ENCODE results near the gene AOC2. TPM values are rescaled to one million over a fixed set of nuclear protein-coding genes. Genes with fewer than 3 reads are reported as not detected.

AOC2 gene
- polyA plus RNA-seq, 1 of the 3 experiments (the other 2 are of a cell fraction), result 0.33 TPM

DNA sequence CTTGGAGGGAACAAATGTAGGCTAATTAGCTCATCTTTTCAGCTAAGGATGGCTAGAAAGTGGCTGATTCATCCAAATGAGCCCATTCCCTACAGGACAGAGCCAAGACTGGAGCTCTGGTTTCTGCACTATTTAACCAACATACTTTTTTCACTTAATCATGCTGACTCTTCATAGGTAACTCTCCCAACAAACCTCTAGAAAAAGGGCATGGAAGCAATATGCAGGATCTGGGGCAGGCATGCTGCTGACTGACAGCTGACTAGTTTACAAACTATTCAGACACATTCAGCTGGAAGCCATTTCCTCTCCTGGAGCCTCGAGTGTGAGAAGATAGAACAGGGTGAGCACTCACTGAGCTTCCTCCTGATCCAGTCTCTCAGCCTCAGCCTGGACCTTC, 26.5 kb upstream of the AOC2 start:
- Histone ChIP-seq H3K9me3 (no peaks in the 10 kb centered on the region), H3K79me2 (ENCODE audit: insufficient read depth) (peaks cover 30% of the 10 kb centered on the region), H3K4me3 (ENCODE audit: low read depth in 2 of 2, low read length in 1 of 2) (no peak overlapping the region), H3K9me2 (no peaks in the 10 kb centered on the region), H3K4me1 (ENCODE audit: control insufficient read depth in 1 of 2, insufficient read depth in 2 of 2, low read depth in 1 of 2, low read length in 1 of 2) (peaks cover 6 to 22% of the 10 kb centered on the region in 2 experiments), H2AFZ (ENCODE audit: low read depth) (no peak overlapping the region), H3K27me3 (ENCODE audit: insufficient read depth) (no peaks in the 10 kb centered on the region), H3K27ac (ENCODE audit: low read depth in 2 of 2, low read length in 1 of 2) (peak overlapping the region in 1 of 2 experiments; percentile 60; a peak in 2 of 4 replicates), H3K36me3 (replicated peaks in 1 of 2; ENCODE audit: control insufficient read depth in 1 of 2, insufficient read depth in 2 of 2, low read length in 1 of 2) (peaks cover 66 to 76% of the 10 kb centered on the region in 2 experiments), H4K20me1 (ENCODE audit: insufficient read depth) (no peaks in the 10 kb centered on the region), H3K9ac (0 out of 2 replicates have a peak overlapping the region, but pooled peaks have one; percentile 5), H3K4me2 (no peak overlapping the region), H3F3A (replicated peaks; ENCODE audit: insufficient read depth) (peaks cover 68% of the 10 kb centered on the region)
- CTCF ChIA-PET, result interaction anchor here (1.1 to 3.7 kb wide), 3 partner anchors 10 to 119 kb away, joined by 3 to 35 read pairs (median 11); partner anchors contain the start of gene AOC2
- DNase-seq, result no peak
- 15% methylated on average over 1 of the region's 1 CpG for WGBS (ENCODE audit: low lambda C conversion rate)
- POLR2A ChIA-PET, result interaction anchor here (0.6 kb wide), 1 partner anchor 216 kb away, joined by 4 read pairs; no protein-coding TSS in a partner anchor
- TF ChIP-seq JUND (IDR thresholded peaks at IDR 0.05) (0 out of 2 replicates have a peak, but pooled peaks have one; percentile 16), EZH2phosphoT487 (IDR thresholded peaks at IDR 0.05; ENCODE audit: borderline replicate concordance, low read depth) (no peak), NRF1 (IDR thresholded peaks at IDR 0.05; ENCODE audit: low read depth, low read length) (no peak), RCOR1 (IDR thresholded peaks at IDR 0.05; ENCODE audit: low read length) (no peak), CHD2 (IDR thresholded peaks at IDR 0.05; ENCODE audit: low read length, partially characterized antibody) (no peak), TEAD4 (IDR thresholded peaks at IDR 0.05; ENCODE audit: borderline replicate concordance, insufficient read depth) (no peak), SIN3A (IDR thresholded peaks at IDR 0.05; ENCODE audit: borderline replicate concordance, low read depth, low read length) (no peak), TCF12 (IDR thresholded peaks at IDR 0.05) (peak; percentile 64), MXI1 (IDR thresholded peaks at IDR 0.05; ENCODE audit: low read depth, low read length) (no peak), FOXJ3 (CRISPR knock-in tag; IDR thresholded peaks at IDR 0.05) (no peak), EP300 (IDR thresholded peaks at IDR 0.05; ENCODE audit: borderline replicate concordance in 1 of 2, low read depth in 1 of 2, low read length in 1 of 2) (peak in 1 of 2 experiments; percentile 27; a peak in 1 of 4 replicates), MEF2A (IDR thresholded peaks at IDR 0.05; ENCODE audit: borderline replicate concordance, low read depth) (no peak), FOXM1 (IDR thresholded peaks at IDR 0.05; ENCODE audit: low read depth) (no peak), GABPA (IDR thresholded peaks at IDR 0.05; ENCODE audit: low read depth) (no peak), RXRA (IDR thresholded peaks at IDR 0.05; ENCODE audit: borderline replicate concordance, low read depth) (no peak), RFX5 (IDR thresholded peaks at IDR 0.05; ENCODE audit: low read length) (no peak), ELF1 (IDR thresholded peaks at IDR 0.05) (no peak), NFIC (IDR thresholded peaks at IDR 0.05; ENCODE audit: borderline replicate concordance) (peak; percentile 14; the same call in 1 of the 2 replicates), POLR2AphosphoS5 (IDR thresholded peaks at IDR 0.05; ENCODE audit: low read depth, low read length) (0 out of 2 replicates have a peak, but pooled peaks have one; percentile 48), TAF1 (IDR thresholded peaks at IDR 0.05; ENCODE audit: borderline replicate concordance, low read depth, low read length) (no peak), FOSL2 (IDR thresholded peaks at IDR 0.05; ENCODE audit: borderline replicate concordance, low read depth) (peak; percentile 57), RAD21 (IDR thresholded peaks at IDR 0.05; ENCODE audit: low read length) (no peak)
- TF ChIP-seq, protein P1, sequence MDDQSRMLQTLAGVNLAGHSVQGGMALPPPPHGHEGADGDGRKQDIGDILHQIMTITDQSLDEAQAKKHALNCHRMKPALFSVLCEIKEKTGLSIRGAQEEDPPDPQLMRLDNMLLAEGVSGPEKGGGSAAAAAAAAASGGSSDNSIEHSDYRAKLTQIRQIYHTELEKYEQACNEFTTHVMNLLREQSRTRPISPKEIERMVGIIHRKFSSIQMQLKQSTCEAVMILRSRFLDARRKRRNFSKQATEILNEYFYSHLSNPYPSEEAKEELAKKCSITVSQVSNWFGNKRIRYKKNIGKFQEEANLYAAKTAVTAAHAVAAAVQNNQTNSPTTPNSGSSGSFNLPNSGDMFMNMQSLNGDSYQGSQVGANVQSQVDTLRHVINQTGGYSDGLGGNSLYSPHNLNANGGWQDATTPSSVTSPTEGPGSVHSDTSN (IDR thresholded peaks at IDR 0.05), result peak; percentile 90
- TF ChIP-seq, protein P2, sequence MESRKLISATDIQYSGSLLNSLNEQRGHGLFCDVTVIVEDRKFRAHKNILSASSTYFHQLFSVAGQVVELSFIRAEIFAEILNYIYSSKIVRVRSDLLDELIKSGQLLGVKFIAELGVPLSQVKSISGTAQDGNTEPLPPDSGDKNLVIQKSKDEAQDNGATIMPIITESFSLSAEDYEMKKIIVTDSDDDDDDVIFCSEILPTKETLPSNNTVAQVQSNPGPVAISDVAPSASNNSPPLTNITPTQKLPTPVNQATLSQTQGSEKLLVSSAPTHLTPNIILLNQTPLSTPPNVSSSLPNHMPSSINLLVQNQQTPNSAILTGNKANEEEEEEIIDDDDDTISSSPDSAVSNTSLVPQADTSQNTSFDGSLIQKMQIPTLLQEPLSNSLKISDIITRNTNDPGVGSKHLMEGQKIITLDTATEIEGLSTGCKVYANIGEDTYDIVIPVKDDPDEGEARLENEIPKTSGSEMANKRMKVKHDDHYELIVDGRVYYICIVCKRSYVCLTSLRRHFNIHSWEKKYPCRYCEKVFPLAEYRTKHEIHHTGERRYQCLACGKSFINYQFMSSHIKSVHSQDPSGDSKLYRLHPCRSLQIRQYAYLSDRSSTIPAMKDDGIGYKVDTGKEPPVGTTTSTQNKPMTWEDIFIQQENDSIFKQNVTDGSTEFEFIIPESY (IDR thresholded peaks at IDR 0.05; ENCODE audit: borderline replicate concordance, low read depth), result no peak
- TF ChIP-seq, protein P3, sequence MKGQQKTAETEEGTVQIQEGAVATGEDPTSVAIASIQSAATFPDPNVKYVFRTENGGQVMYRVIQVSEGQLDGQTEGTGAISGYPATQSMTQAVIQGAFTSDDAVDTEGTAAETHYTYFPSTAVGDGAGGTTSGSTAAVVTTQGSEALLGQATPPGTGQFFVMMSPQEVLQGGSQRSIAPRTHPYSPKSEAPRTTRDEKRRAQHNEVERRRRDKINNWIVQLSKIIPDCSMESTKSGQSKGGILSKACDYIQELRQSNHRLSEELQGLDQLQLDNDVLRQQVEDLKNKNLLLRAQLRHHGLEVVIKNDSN (IDR thresholded peaks at IDR 0.05; ENCODE audit: borderline replicate concordance, low read depth), result no peak
- TF ChIP-seq, protein P4, sequence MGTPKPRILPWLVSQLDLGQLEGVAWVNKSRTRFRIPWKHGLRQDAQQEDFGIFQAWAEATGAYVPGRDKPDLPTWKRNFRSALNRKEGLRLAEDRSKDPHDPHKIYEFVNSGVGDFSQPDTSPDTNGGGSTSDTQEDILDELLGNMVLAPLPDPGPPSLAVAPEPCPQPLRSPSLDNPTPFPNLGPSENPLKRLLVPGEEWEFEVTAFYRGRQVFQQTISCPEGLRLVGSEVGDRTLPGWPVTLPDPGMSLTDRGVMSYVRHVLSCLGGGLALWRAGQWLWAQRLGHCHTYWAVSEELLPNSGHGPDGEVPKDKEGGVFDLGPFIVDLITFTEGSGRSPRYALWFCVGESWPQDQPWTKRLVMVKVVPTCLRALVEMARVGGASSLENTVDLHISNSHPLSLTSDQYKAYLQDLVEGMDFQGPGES (IDR thresholded peaks at IDR 0.05; ENCODE audit: low read depth, low read length), result no peak
- TF ChIP-seq, protein P5, sequence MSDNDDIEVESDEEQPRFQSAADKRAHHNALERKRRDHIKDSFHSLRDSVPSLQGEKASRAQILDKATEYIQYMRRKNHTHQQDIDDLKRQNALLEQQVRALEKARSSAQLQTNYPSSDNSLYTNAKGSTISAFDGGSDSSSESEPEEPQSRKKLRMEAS (IDR thresholded peaks at IDR 0.05; ENCODE audit: low read depth), result peak; percentile 9; the same call in 1 of the 2 replicates
